ENCODE measurements around the gene C16orf54. TPM values are rescaled to one million over a fixed set of nuclear protein-coding genes. Genes with fewer than 3 reads are reported as not detected.

Gene C16orf54
- total and polyA plus RNA-seq, 9 of the 15 experiments (the other 6 are each of a cell fraction or from before 2014, with no cell fraction given): 0.09 TPM; not detected in 8

- TF ChIP-seq BCLAF1 (IDR thresholded peaks at IDR 0.05; ENCODE audit: borderline replicate concordance in 1 of 2, control insufficient read depth in 1 of 2, low read depth in 2 of 2, low read length in 1 of 2): no peak
Measured at GRCh38 chr16:29743475-29743826, 2.3 kb downstream of the C16orf54 start (continued).

- no peak overlapping the region for H3K27ac ChIP-seq (ENCODE audit: extremely low read depth, low read depth, low read length)
- WGBS (ENCODE audit: insufficient coverage, low coverage, missing lambda C conversion rate): 16% methylated on average over 7 of the region's 7 CpGs
- H3K4me1 ChIP-seq (replicated peaks in 1 of 2; ENCODE audit: control insufficient read depth in 2 of 2, insufficient read depth in 2 of 2, low read length in 2 of 2): peaks cover 0 to 21% of the 10 kb centered on the region in 2 experiments; a peak in 4 of 5 replicates
- in situ Hi-C loops (cut with MboI): no loop called here
- FAIRE-seq (no peak), DNase-seq (ENCODE audit: extremely low read depth in 1 of 4, low spot score in 3 of 4) (no peak), ATAC-seq (no peak)
- TF ChIP-seq HOXB6 (CRISPR knock-in tag; IDR thresholded peaks at IDR 0.05; ENCODE audit: borderline replicate concordance): no peak
- TF ChIP-seq AFF1 (IDR thresholded peaks at IDR 0.05; ENCODE audit: low read depth in 1 of 2, partially characterized antibody in 2 of 2): no peak
- peak; percentile 89 for TF ChIP-seq ZNF121 (CRISPR knock-in tag; conservative IDR thresholded peaks at IDR 0.05)
- H4K20me1 ChIP-seq (replicated peaks; ENCODE audit: control insufficient read depth, insufficient read depth, low read length): no peaks in the 10 kb centered on the region
- no peak overlapping the region for H2AFZ ChIP-seq (ENCODE audit: low read depth, low read length)
- no peaks in the 10 kb centered on the region for H3K9me1 ChIP-seq (ENCODE audit: control insufficient read depth, insufficient read depth, low read length)
- BruUV-seq (replicated peaks): no TSS peak
- no peak overlapping the region for H3K4me3 ChIP-seq
- intact Hi-C loops (cut with micrococcal nuclease): no loop called here
- CTCF ChIA-PET (ENCODE audit: low intra/inter-chr PET ratio): no interaction called here
- H3K4me2 ChIP-seq (ENCODE audit: insufficient read depth, low read length): no peak overlapping the region
- H3K36me3 ChIP-seq (ENCODE audit: control insufficient read depth, insufficient read depth, low read length): no peaks in the 10 kb centered on the region
- H3K79me2 ChIP-seq (ENCODE audit: control insufficient read depth, insufficient read depth, low read length): no peaks in the 10 kb centered on the region
- peaks cover 0 to 2% of the 10 kb centered on the region in 2 experiments; a peak in 1 of 5 replicates for H3K27me3 ChIP-seq (ENCODE audit: control insufficient read depth in 2 of 2, insufficient read depth in 2 of 2, low read length in 2 of 2)
- POLR2A ChIA-PET: interaction anchor here (0.9 kb wide), 1 partner anchor 12 kb away, joined by 3 read pairs; no protein-coding TSS in a partner anchor
- no peak overlapping the region for H3K9ac ChIP-seq (ENCODE audit: insufficient read depth in 1 of 2, low read depth in 2 of 2, low read length in 2 of 2)
- H3K9me3 ChIP-seq (replicated peaks; ENCODE audit: control insufficient read depth, insufficient read depth, low read depth, low read length): no peaks in the 10 kb centered on the region
Measured at GRCh38 chr16:29742683-29743275, 3.0 kb downstream of the C16orf54 start.
